Neutrophil (primary cell): ENCODE data around the gene ZDHHC18.
"Not testable (repeated sequence)": the region's sequence is repeated elsewhere in the genome, so short reads cannot be mapped to it uniquely, and the experiment has no call there.

Experiments
- H3K27ac ChIP-seq: fragments of 200-600 bp; sonication (generic); 2 replicates; pipeline ENCODE4 v1.5.1; 2016; ENCODE audit warnings: mild to moderate bottlenecking, moderate library complexity
- H3K27me3 ChIP-seq: fragments of 200-600 bp; sonication (generic); 2 replicates; pipeline ENCODE4 v1.6.0; 2016; ENCODE audit warnings: mild to moderate bottlenecking
- H3K36me3 ChIP-seq: fragments of 200-600 bp; sonication (generic); 2 replicates; pipeline ENCODE4 v1.5.1; 2017
- H3K4me1 ChIP-seq, 2 experiments: fragments of 200-600 bp in 1 of 2; sonication (generic) in 1 of 2; 1 replicate in 1 of 2; 2 replicates in 1 of 2; pipeline versions ENCODE4 v1.5.1 to v1.6.1; 2013 to 2016; ENCODE audit warnings: low read depth in 1 of 2, low read length in 1 of 2, mild to moderate bottlenecking in 1 of 2, moderate library complexity in 1 of 2; ENCODE audit not compliant: control insufficient read depth in 1 of 2, insufficient read depth in 1 of 2
- H3K4me3 ChIP-seq, 2 experiments: fragments of 200-600 bp in 1 of 2; sonication (generic) in 1 of 2; 1 replicate in 1 of 2; 2 replicates in 1 of 2; pipeline ENCODE4 v1.5.1; 2013 to 2016; ENCODE audit warnings: low read depth in 1 of 2, low read length in 1 of 2, mild to moderate bottlenecking in 1 of 2, moderate library complexity in 1 of 2
- H3K9me3 ChIP-seq: fragments of 200-600 bp; sonication (generic); 2 replicates; pipeline ENCODE4 v1.5.1; 2016
- TF ChIP-seq, protein P1 (sequence below): fragments of 200-600 bp; sonication (generic); IDR thresholded peaks from 2 replicates; pipeline ENCODE4 v1.5.1; 2016; ENCODE audit warnings: antibody characterized with exemption

The ZDHHC18 gene

GRCh38 chr1:26839339-26839722, 12.8 kb downstream of the ZDHHC18 start:
- peaks cover 99% of the 10 kb centered on the region for H3K36me3 ChIP-seq
- H3K27me3 ChIP-seq = no peaks in the 10 kb centered on the region
- H3K4me1 ChIP-seq = peaks cover 21 to 33% of the 10 kb centered on the region in 2 experiments
- peak overlapping the region; percentile 59 for H3K27ac ChIP-seq
- no peaks in the 10 kb centered on the region for H3K9me3 ChIP-seq
- TF ChIP-seq, protein P1, sequence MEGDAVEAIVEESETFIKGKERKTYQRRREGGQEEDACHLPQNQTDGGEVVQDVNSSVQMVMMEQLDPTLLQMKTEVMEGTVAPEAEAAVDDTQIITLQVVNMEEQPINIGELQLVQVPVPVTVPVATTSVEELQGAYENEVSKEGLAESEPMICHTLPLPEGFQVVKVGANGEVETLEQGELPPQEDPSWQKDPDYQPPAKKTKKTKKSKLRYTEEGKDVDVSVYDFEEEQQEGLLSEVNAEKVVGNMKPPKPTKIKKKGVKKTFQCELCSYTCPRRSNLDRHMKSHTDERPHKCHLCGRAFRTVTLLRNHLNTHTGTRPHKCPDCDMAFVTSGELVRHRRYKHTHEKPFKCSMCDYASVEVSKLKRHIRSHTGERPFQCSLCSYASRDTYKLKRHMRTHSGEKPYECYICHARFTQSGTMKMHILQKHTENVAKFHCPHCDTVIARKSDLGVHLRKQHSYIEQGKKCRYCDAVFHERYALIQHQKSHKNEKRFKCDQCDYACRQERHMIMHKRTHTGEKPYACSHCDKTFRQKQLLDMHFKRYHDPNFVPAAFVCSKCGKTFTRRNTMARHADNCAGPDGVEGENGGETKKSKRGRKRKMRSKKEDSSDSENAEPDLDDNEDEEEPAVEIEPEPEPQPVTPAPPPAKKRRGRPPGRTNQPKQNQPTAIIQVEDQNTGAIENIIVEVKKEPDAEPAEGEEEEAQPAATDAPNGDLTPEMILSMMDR = no peak
- H3K4me3 ChIP-seq = no peak overlapping the region

DNA sequence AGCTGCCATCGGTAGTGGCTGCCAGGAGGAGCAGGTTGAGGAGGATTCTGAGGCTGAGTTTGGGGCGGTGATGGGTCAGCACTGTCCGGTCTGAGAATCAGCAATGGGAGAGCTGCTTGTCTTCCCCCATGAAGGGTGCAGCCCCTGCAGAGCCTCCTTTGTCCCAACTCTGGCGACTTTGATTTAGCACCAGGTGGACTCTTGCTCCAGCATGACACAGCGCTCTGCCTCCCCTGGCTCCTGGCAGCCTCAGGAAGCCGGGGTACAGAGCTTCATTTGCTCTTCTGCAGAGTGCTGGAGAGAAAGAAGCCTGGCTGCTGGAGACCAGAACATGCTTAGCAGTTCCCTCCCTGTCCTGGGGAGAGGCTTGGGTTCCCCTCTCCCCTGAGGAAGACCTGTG, 13.3 kb downstream of the ZDHHC18 start:
- peaks cover 99% of the 10 kb centered on the region for H3K36me3 ChIP-seq
- H3K27ac ChIP-seq = peak overlapping the region; percentile 59
- H3K4me3 ChIP-seq = no peak overlapping the region

DNA sequence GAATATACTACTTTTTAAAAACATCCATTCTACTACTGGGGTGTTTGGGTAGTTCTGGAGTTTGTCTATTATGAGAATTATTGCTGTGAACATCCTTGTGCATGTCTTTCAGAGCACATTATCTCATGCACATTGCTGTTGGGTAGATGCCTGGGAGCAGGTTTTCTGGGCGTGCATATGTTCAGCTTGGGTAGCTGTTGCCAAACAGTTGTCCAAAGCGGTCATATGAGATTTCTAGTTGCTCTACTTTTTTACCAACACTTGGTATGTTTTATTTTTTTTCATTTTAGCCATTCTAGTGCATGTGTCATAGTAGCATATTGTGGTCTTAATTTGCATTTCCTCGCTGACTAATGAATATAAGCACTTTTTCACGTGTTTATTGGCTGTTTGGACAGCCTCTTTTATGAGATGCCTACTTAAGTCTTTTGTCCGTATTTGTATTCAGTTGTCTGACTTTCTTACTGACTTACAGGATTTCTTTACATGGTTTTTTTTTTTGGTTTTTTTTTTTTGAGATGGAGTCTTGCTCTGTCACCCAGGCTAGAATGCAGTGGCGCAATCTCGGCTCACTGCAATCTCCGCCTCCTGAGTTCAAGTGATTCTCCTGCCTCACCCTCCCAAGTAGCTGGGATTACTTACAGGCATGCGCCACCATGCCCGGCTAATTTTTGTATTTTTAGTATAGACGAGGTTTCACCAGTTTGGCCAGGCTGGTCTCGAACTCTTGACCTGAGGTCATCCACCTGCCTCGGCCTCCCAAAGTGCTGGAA, 18.1 kb downstream of the ZDHHC18 start:
- Histone ChIP-seq H3K4me3 (no peak overlapping the region), H3K36me3 (peaks cover 97% of the 10 kb centered on the region), H3K27me3 (no peaks in the 10 kb centered on the region), H3K4me1 (peaks cover 2 to 4% of the 10 kb centered on the region in 2 experiments), H3K9me3 (peaks cover 5% of the 10 kb centered on the region), H3K27ac (peak overlapping the region; percentile 11)
- TF ChIP-seq, protein P1 = no peak

More for the DNA sequence above, 13.3 kb downstream of the ZDHHC18 start:
- H3K27me3 ChIP-seq = no peaks in the 10 kb centered on the region
- H3K4me1 ChIP-seq = peaks cover 17 to 28% of the 10 kb centered on the region in 2 experiments
- no peaks in the 10 kb centered on the region for H3K9me3 ChIP-seq
- TF ChIP-seq, protein P1 = no peak

- peaks cover 97% of the 10 kb centered on the region for H3K36me3 ChIP-seq
- not testable (repeated sequence) for H3K4me1 ChIP-seq, H3K27me3 ChIP-seq, H3K4me3 ChIP-seq, H3K27ac ChIP-seq, H3K9me3 ChIP-seq
Observed at GRCh38 chr1:26847826-26848225, 21.3 kb downstream of the ZDHHC18 start.

DNA sequence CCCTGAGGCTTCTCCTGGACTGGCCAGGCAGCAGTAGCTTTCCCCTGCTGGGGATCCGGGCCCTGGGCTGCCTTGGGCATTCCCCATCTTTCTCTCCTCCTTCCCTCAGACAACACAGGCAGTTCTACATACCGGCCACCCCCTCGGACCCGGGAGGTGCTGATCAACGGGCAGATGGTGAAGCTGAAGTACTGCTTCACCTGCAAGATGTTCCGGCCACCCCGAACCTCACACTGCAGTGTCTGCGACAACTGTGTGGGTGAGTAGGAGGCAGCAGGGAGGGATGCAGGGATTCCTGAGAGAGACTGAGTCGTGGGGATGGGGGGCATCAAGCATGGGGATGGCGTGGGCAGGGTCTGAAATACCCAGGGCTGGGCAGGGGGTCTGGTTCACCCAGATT, 22.0 kb downstream of the ZDHHC18 start:
- TF ChIP-seq, protein P1 = no peak
- no peak overlapping the region for H3K4me3 ChIP-seq
- no peaks in the 10 kb centered on the region for H3K4me1 ChIP-seq
- peaks cover 17% of the 10 kb centered on the region for H3K9me3 ChIP-seq
- no peak overlapping the region for H3K27ac ChIP-seq
- peaks cover 97% of the 10 kb centered on the region for H3K36me3 ChIP-seq
- H3K27me3 ChIP-seq = no peaks in the 10 kb centered on the region

- Histone ChIP-seq H3K36me3 (peaks cover 97% of the 10 kb centered on the region), H3K27me3 (no peaks in the 10 kb centered on the region), H3K4me1 (no peaks in the 10 kb centered on the region), H3K4me3 (no peak overlapping the region), H3K9me3 (peaks cover 17% of the 10 kb centered on the region), H3K27ac (no peak overlapping the region)
- TF ChIP-seq, protein P1 = no peak
Observed at GRCh38 chr1:26848941-26849774, 22.7 kb downstream of the ZDHHC18 start.
